ENCODE data around the gene BIK.

The BIK gene

GRCh38 chr22:43168471-43169309, 58.1 kb downstream of the BIK start:
- ATAC-seq (replicated peaks) (no peak), DNase-seq (no peak)
- Mint-ChIP-seq H3K36me3 (peaks cover 52 to 71% of the 10 kb centered on the region in 2 donors), H3K9me3 (no peaks in the 10 kb centered on the region), H3K4me3 (no peak overlapping the region), H3K4me1 (peaks cover 8 to 11% of the 10 kb centered on the region in 2 donors), H3K27me3 (no peaks in the 10 kb centered on the region), H3K27ac (peak overlapping the region; percentile 44)

DNA sequence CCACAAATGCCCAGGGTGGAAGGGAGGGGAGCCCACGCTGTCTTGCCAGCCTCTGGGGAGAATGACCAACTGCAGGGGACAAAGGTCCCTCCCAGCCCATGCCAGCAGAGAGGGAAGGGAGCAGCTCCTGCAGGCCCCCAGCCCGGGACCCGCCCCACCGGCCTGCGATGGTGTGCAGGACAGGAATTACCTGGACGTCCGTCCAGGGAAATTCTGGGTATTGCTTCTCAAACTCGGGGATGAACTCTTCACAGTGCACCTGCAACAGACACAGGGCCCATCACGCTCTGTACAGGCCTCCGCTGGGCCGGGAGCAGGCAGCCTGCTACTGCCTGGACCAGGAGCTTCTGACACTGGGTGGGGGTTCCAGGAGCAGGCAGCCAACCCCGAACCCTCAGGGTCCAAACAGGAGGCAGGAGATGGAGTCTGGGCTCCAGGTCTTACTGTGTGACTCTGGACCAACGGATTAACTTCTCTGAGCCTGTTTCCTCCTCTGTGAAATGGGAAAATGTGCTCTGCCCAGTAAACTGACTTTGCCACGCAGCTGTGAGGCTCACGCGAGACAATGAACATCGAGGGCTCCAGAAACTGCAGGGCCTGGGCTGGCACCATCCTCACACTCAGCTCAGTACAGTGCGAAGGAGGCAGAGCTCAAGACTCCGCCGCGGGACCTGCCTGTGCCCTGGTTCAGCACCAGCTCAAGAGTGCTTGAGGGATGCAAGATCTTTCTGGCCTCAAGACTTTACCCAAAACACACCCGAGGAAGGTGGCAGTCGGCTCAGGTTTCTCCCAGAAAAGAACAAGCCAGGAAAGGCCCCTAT, 59.0 kb downstream of the BIK start:
- H3K4me1 Mint-ChIP-seq = peaks cover under 1 to 2% of the 10 kb centered on the region in 2 donors
- peaks cover 51 to 75% of the 10 kb centered on the region in 2 donors for H3K36me3 Mint-ChIP-seq
- no peaks in the 10 kb centered on the region for H3K27me3 Mint-ChIP-seq
- DNase-seq = no peak
- no peak overlapping the region for H3K4me3 Mint-ChIP-seq
- H3K27ac Mint-ChIP-seq = peak overlapping the region; percentile 44
- no peaks in the 10 kb centered on the region for H3K9me3 Mint-ChIP-seq
- ATAC-seq (replicated peaks) = no peak

GRCh38 chr22:43170131-43170480, 59.6 kb downstream of the BIK start:
- no peaks in the 10 kb centered on the region for H3K4me1 Mint-ChIP-seq

GRCh38 chr22:43171019-43171491, 60.5 kb downstream of the BIK start:
- H3K27me3 Mint-ChIP-seq = no peaks in the 10 kb centered on the region
- DNase-seq (no peak), ATAC-seq (replicated peaks) (no peak)
- no peaks in the 10 kb centered on the region for H3K4me1 Mint-ChIP-seq
- H3K4me3 Mint-ChIP-seq = no peak overlapping the region
- peaks cover 52 to 75% of the 10 kb centered on the region in 2 donors for H3K36me3 Mint-ChIP-seq
- H3K27ac Mint-ChIP-seq = no peak overlapping the region
- H3K9me3 Mint-ChIP-seq = no peaks in the 10 kb centered on the region

More at GRCh38 chr22:43170131-43170480, 59.6 kb downstream of the BIK start:
- no peak overlapping the region for H3K4me3 Mint-ChIP-seq
- ATAC-seq (replicated peaks) (no peak), DNase-seq (no peak)
- no peak overlapping the region for H3K27ac Mint-ChIP-seq
- H3K27me3 Mint-ChIP-seq = no peaks in the 10 kb centered on the region
- H3K36me3 Mint-ChIP-seq = peaks cover 51 to 76% of the 10 kb centered on the region in 2 donors
- H3K9me3 Mint-ChIP-seq = no peaks in the 10 kb centered on the region

GRCh38 chr22:43171607-43172006, 61.1 kb downstream of the BIK start:
- Mint-ChIP-seq H3K36me3 (peaks cover 54 to 73% of the 10 kb centered on the region in 2 donors), H3K4me1 (no peaks in the 10 kb centered on the region), H3K4me3 (no peak overlapping the region), H3K27ac (no peak overlapping the region), H3K27me3 (no peaks in the 10 kb centered on the region), H3K9me3 (no peaks in the 10 kb centered on the region)
- DNase-seq = no peak
- ATAC-seq (replicated peaks) = no peak

- Mint-ChIP-seq H3K36me3 (peaks cover 54 to 72% of the 10 kb centered on the region in 2 donors), H3K27ac (no peak overlapping the region)
These were observed 61.6 kb downstream of the BIK start for GRCh38 chr22:43172191-43172590.

DNA sequence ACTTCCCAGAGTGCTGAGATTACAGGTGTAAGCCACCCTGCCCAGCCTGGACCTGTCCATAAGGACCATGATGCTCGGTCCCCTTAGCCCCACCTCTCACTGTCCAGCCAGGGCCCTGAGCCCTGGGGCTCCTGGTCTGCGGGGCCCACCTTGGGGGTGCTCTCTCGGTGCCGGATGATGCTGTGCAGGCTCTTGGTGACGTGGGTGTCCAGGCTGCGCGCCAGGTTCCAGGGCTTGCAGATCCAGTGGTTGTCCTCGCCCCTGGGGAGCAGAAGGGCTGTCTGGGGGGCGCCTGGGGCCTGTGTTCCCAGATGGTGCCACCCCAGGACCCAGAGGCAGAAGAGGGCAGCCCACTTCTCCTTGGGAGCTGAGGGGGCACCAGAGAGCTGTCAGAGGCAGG, 63.0 kb downstream of the BIK start:
- Mint-ChIP-seq H3K4me3 (no peak overlapping the region), H3K27ac (no peak overlapping the region), H3K4me1 (no peaks in the 10 kb centered on the region), H3K9me3 (no peaks in the 10 kb centered on the region), H3K27me3 (no peaks in the 10 kb centered on the region), H3K36me3 (peaks cover 50 to 70% of the 10 kb centered on the region in 2 donors)
- ATAC-seq (replicated peaks) (no peak), DNase-seq (no peak)

More at GRCh38 chr22:43172191-43172590, 61.6 kb downstream of the BIK start:
- no peaks in the 10 kb centered on the region for H3K4me1 Mint-ChIP-seq
- ATAC-seq (replicated peaks) (no peak), DNase-seq (no peak)
- H3K4me3 Mint-ChIP-seq = no peak overlapping the region
- H3K27me3 Mint-ChIP-seq = no peaks in the 10 kb centered on the region
- H3K9me3 Mint-ChIP-seq = no peaks in the 10 kb centered on the region

DNA sequence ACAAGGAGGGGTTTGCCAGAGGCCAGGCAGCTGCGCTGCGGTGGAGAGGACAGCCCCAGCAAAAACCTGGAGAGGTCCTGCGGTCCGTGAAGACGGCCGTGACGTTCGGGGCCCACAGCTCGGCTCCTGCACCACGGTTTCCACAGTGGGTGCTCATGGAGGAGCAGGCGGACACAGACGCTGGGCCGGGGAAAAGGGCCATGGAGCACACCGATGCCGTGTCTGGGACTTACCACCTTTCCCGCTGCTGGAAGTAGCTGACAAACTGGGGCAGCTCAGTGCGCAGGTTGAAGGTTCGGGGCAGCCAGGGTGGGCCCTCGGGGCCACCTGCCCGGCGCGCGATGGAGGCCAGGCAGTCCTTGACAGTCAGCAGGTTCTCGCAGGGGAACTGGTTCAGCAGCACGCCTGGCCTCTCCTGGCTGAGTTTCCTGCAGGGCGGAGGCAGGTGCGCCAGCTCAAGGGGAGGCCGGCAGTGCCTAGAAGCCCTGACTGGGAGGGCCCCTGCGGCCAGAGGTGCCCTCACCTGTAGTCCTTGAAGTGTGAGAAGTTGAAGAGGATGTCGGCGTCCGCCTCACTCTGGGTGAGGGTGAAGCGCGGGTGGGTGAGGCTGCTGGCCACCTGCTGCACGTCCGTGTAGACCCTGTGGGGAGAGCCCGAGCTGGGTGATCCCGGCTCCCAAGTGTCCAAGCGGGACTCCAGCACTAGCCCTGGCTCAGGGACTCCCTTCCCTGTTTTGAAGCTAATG, 63.6 kb downstream of the BIK start:
- Mint-ChIP-seq H3K4me3 (no peak overlapping the region), H3K9me3 (no peaks in the 10 kb centered on the region), H3K4me1 (no peaks in the 10 kb centered on the region), H3K27me3 (no peaks in the 10 kb centered on the region), H3K36me3 (peaks cover 52 to 70% of the 10 kb centered on the region in 2 donors), H3K27ac (no peak overlapping the region)
- DNase-seq = no peak
- no peak for ATAC-seq (replicated peaks)

DNA sequence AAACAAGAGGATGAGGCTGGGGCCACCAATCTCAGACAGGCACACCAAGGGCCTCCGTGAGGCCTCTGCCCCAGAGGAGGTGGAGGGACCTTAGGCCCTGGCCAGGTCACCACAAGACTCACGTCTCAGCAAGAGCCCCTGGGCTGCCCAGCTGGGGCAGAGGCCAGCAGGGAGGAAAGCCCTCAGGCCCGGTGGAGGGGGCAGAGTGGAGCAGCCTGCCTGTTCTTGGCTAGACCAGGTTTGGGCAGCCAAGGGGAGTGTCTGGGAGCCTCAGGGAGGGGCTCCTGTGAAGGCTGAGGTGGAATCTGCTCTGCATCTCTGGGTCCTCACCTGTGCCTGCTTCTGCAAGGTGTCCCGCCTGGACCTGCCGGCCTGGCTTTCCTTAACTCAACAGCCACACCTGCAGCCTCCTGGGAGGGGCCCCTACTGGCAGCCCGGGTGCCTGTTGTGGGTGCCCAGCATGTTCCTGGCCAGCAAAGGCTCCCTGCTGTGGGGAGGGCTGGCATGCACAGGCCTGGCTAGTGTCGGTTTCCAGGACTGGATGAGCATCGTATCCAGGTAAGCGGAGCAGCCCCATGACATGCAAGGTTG, 64.5 kb downstream of the BIK start:
- DNase-seq = no peak
- no peaks in the 10 kb centered on the region for H3K4me1 Mint-ChIP-seq
- H3K4me3 Mint-ChIP-seq = no peak overlapping the region
- H3K27ac Mint-ChIP-seq = no peak overlapping the region
- no peaks in the 10 kb centered on the region for H3K9me3 Mint-ChIP-seq
- H3K36me3 Mint-ChIP-seq = peaks cover 54 to 70% of the 10 kb centered on the region in 2 donors
- no peak for ATAC-seq (replicated peaks)
- H3K27me3 Mint-ChIP-seq = no peaks in the 10 kb centered on the region

GRCh38 chr22:43176090-43176489, 65.5 kb downstream of the BIK start:
- DNase-seq (no peak), ATAC-seq (replicated peaks) (no peak)
- H3K27ac Mint-ChIP-seq = no peak overlapping the region
- H3K36me3 Mint-ChIP-seq = peaks cover 50 to 69% of the 10 kb centered on the region in 2 donors
- no peaks in the 10 kb centered on the region for H3K4me1 Mint-ChIP-seq
- no peak overlapping the region for H3K4me3 Mint-ChIP-seq
- H3K27me3 Mint-ChIP-seq = no peaks in the 10 kb centered on the region
- no peaks in the 10 kb centered on the region for H3K9me3 Mint-ChIP-seq

GRCh38 chr22:43177479-43177878, 66.9 kb downstream of the BIK start:
- no peak overlapping the region for H3K4me3 Mint-ChIP-seq
- H3K9me3 Mint-ChIP-seq = no peaks in the 10 kb centered on the region
- H3K4me1 Mint-ChIP-seq = no peaks in the 10 kb centered on the region
- DNase-seq (no peak), ATAC-seq (replicated peaks) (no peak)
- peaks cover 52 to 70% of the 10 kb centered on the region in 2 donors for H3K36me3 Mint-ChIP-seq
- no peaks in the 10 kb centered on the region for H3K27me3 Mint-ChIP-seq
- H3K27ac Mint-ChIP-seq = no peak overlapping the region

Data from stimulated activated naive B cell treated with anti-CD40 and anti-IgM and Interleukin-4, amounts not matched to agents 10 μg/mL and 1 μg/mL and 100 μg/mL, for 72 hours (primary cell).